Measurements from ENCODE around the gene PPP2R1B.

PPP2R1B gene

GRCh38 chr11:111808834-111809233 lies 42.6 kb upstream of the PPP2R1B start:
- no peak for DNase-seq (ENCODE audit: low read depth)
- TF ChIP-seq CTCF (IDR thresholded peaks at IDR 0.05; ENCODE audit: insufficient read depth, low read depth, low read length, missing control alignments): no peak
- no peak overlapping the region for H3K4me3 ChIP-seq (ENCODE audit: low read length)

- H3K4me3 ChIP-seq (ENCODE audit: low read length): no peak overlapping the region
- no peak for TF ChIP-seq CTCF (IDR thresholded peaks at IDR 0.05; ENCODE audit: insufficient read depth, low read depth, low read length, missing control alignments)
- no peak for DNase-seq (ENCODE audit: low read depth)
Measured at GRCh38 chr11:111808063-111808588, 41.9 kb upstream of the PPP2R1B start.

- no peak overlapping the region for H3K4me3 ChIP-seq (ENCODE audit: low read length)
- no peak for DNase-seq (ENCODE audit: low read depth)
- no peak for TF ChIP-seq CTCF (IDR thresholded peaks at IDR 0.05; ENCODE audit: insufficient read depth, low read depth, low read length, missing control alignments)
Measured at GRCh38 chr11:111807076-111807475, 40.9 kb upstream of the PPP2R1B start.

- no peak overlapping the region for H3K4me3 ChIP-seq (ENCODE audit: low read length)
- no peak for TF ChIP-seq CTCF (IDR thresholded peaks at IDR 0.05; ENCODE audit: insufficient read depth, low read depth, low read length, missing control alignments)
- peak; percentile 85 for DNase-seq (ENCODE audit: low read depth)
Measured at GRCh38 chr11:111801135-111801534, 34.9 kb upstream of the PPP2R1B start.

GRCh38 chr11:111798279-111798678 lies 32.1 kb upstream of the PPP2R1B start:
- TF ChIP-seq CTCF (IDR thresholded peaks at IDR 0.05; ENCODE audit: insufficient read depth, low read depth, low read length, missing control alignments): no peak
- DNase-seq (ENCODE audit: low read depth): no peak
- H3K4me3 ChIP-seq (ENCODE audit: low read length): no peak overlapping the region

- TF ChIP-seq CTCF (IDR thresholded peaks at IDR 0.05; ENCODE audit: insufficient read depth, low read depth, low read length, missing control alignments): no peak
- peak; percentile 81 for DNase-seq (ENCODE audit: low read depth)
Measured at GRCh38 chr11:111797145-111797581, 31.0 kb upstream of the PPP2R1B start.

GRCh38 chr11:111796696-111797095 lies 30.5 kb upstream of the PPP2R1B start:
- no peak for TF ChIP-seq CTCF (IDR thresholded peaks at IDR 0.05; ENCODE audit: insufficient read depth, low read depth, low read length, missing control alignments)
- no peak for DNase-seq (ENCODE audit: low read depth)
- no peak overlapping the region for H3K4me3 ChIP-seq (ENCODE audit: low read length)

More at GRCh38 chr11:111797145-111797581, 31.0 kb upstream of the PPP2R1B start:
- H3K4me3 ChIP-seq (ENCODE audit: low read length): no peak overlapping the region
